ENCODE measurements around the gene VWA8. TPM values are rescaled to one million over a fixed set of nuclear protein-coding genes. Genes with fewer than 3 reads are reported as not detected.

The VWA8 gene
- total and polyA plus RNA-seq, 2 of the 13 experiments (the other 11 are each of a cell fraction or from before 2014, with no cell fraction given) = 9.1 to 17.3 TPM

DNA sequence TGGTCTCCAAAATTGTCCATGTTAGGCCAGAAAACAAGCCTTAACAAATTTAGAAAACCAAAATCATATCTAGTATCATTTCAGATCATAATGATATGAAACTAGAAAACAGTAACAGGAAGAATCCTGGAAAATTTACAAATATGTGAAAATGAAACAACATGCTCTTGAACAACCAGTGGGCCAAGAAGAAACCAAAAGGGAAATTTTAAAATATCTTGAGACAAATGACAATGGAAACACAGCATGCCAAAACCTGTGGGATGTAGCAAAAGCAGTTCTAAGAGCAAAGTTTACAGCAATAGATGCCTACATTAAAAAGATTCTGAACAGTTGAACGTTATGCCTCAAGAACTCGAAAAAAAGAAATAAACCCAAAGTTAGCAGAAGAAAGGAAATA lies 32.6 kb downstream of the VWA8 start:
- FAIRE-seq (no peak), ATAC-seq (no peak), DNase-seq (ENCODE audit: low spot score) (no peak)
- H3K4me1 ChIP-seq (ENCODE audit: insufficient read depth, low read length) = no peaks in the 10 kb centered on the region; the same call in 1 of the 2 replicates
- no peaks in the 10 kb centered on the region for H3K27me3 ChIP-seq (ENCODE audit: control insufficient read depth in 1 of 2, insufficient read depth in 2 of 2, low read length in 2 of 2)
- BruUV-seq (replicated peaks) = no TSS peak
- peaks cover 3% of the 10 kb centered on the region for H3K79me2 ChIP-seq (ENCODE audit: insufficient read depth, low read length)
- H3K9me3 ChIP-seq (ENCODE audit: low read length) = peaks cover 5% of the 10 kb centered on the region; the same call in 1 of the 2 replicates
- no peak overlapping the region for H3K9ac ChIP-seq (ENCODE audit: insufficient read depth, low read depth, low read length)
- in situ Hi-C loops (cut with HindIII; ENCODE audit: extremely low pct_ligation_motif_present, low pct_unique_long_range_greater_than_20kb) = no loop called here
- 96% methylated on average over 2 of the region's 2 CpGs for WGBS (ENCODE audit: low lambda C conversion rate)
- no peak overlapping the region for H3K27ac ChIP-seq (ENCODE audit: extremely low read length, insufficient read depth, low read length)
- ChIA-PET CTCF (ENCODE audit: low intra/inter-chr PET ratio, low total read pairs) (no interaction called here), POLR2A (no interaction called here)
- H3K4me3 ChIP-seq (replicated peaks in 1 of 3; ENCODE audit: insufficient read depth in 1 of 3, low read depth in 2 of 3, low read length in 3 of 3) = no peak overlapping the region
- no peaks in the 10 kb centered on the region; a peak in 1 of 5 replicates for H3K36me3 ChIP-seq (replicated peaks in 1 of 2; ENCODE audit: control insufficient read depth in 1 of 2, insufficient read depth in 2 of 2, low read length in 2 of 2)
- H3K4me2 ChIP-seq (ENCODE audit: low read depth, low read length) = no peak overlapping the region
- H2AFZ ChIP-seq (ENCODE audit: low read length) = no peak overlapping the region
- intact Hi-C loops (cut with micrococcal nuclease; ENCODE audit: unreplicated experiment) = no loop called here
- H4K20me1 ChIP-seq (ENCODE audit: insufficient read depth, low read length) = no peaks in the 10 kb centered on the region
- no peak for TF ChIP-seq HNRNPK (IDR thresholded peaks at IDR 0.05; ENCODE audit: low read depth, low read length, poor library complexity, severe bottlenecking)
- TF ChIP-seq AGO1 (IDR thresholded peaks at IDR 0.05; ENCODE audit: low read depth, low read length, poor library complexity, severe bottlenecking) = no peak
- no peak for TF ChIP-seq PPARG (CRISPR knock-in tag; conservative IDR thresholded peaks at IDR 0.05)
- TF ChIP-seq SRY (CRISPR knock-in tag; IDR thresholded peaks at IDR 0.05) = no peak
- no peak for TF ChIP-seq ZNF672 (CRISPR knock-in tag; IDR thresholded peaks at IDR 0.05)
- TF ChIP-seq, protein P1, sequence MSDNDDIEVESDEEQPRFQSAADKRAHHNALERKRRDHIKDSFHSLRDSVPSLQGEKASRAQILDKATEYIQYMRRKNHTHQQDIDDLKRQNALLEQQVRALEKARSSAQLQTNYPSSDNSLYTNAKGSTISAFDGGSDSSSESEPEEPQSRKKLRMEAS (IDR thresholded peaks at IDR 0.05) = no peak
- TF ChIP-seq NPAS2 (CRISPR knock-in tag; IDR thresholded peaks at IDR 0.05; ENCODE audit: borderline replicate concordance) = no peak
- TF ChIP-seq, protein P2, sequence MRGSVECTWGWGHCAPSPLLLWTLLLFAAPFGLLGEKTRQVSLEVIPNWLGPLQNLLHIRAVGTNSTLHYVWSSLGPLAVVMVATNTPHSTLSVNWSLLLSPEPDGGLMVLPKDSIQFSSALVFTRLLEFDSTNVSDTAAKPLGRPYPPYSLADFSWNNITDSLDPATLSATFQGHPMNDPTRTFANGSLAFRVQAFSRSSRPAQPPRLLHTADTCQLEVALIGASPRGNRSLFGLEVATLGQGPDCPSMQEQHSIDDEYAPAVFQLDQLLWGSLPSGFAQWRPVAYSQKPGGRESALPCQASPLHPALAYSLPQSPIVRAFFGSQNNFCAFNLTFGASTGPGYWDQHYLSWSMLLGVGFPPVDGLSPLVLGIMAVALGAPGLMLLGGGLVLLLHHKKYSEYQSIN (CRISPR knock-in tag; IDR thresholded peaks at IDR 0.05; ENCODE audit: borderline replicate concordance) = no peak
- TF ChIP-seq ATF7-NPFF (CRISPR knock-in tag; IDR thresholded peaks at IDR 0.05; ENCODE audit: low read depth) = no peak
- no peak for TF ChIP-seq HNRNPLL (IDR thresholded peaks at IDR 0.05; ENCODE audit: low read depth, low read length, poor library complexity, severe bottlenecking)
